H1 (cell line): ENCODE results near the gene RBMX2. TPM values are rescaled to one million over a fixed set of nuclear protein-coding genes. Genes with fewer than 3 reads are reported as not detected.

Source experiments
- CTCF ChIA-PET: fragments of 300-600 bp; sonication (Branson Sonifier 250); formaldehyde crosslinking; loops from one replicate; lab custom pipeline; 2021; ENCODE audit not compliant: partially characterized antibody; lab: Charles Lee
- POLR2A ChIA-PET: fragments of 300-600 bp; sonication (Branson Sonifier 250); formaldehyde crosslinking; loops from one replicate; lab custom pipeline; 2021; ENCODE audit warnings: inconsistent platforms; ENCODE audit not compliant: partially characterized antibody; lab: Charles Lee
- DNase-seq, 2 experiments: peaks; one replicate each; pipeline versions ENCODE4 v3.0.0 to v3.0.0-alpha.2; 2010 to 2022; ENCODE audit warnings: low spot score in 2 of 2, low read depth in 1 of 2, mixed read lengths in 1 of 2
- FAIRE-seq: peaks from 2 replicates; lab custom pipeline; 2011; peaks lifted over from hg19 to GRCh38; lab: Jason Lieb, UNC
- H2AFZ ChIP-seq: 2 replicates; pipeline ENCODE4 v1.8.1; 2012; ENCODE audit warnings: low read length, inconsistent platforms
- H2AK5ac ChIP-seq: 2 replicates; pipeline ENCODE4 v1.6.1; 2013; ENCODE audit warnings: low read depth, low read length
- H2BK120ac ChIP-seq: replicated peaks from 2 replicates; pipeline ENCODE3; 2013; ENCODE audit warnings: low read depth, low read length, inconsistent platforms
- H2BK12ac ChIP-seq: 2 replicates; pipeline ENCODE4 v1.6.1; 2013; ENCODE audit warnings: low read depth, low read length
- H2BK15ac ChIP-seq: 2 replicates; pipeline ENCODE4 v1.6.1; 2013; ENCODE audit warnings: low read length
- H2BK20ac ChIP-seq: 2 replicates; pipeline ENCODE4 v1.6.1; 2013; ENCODE audit warnings: low read length
- H2BK5ac ChIP-seq: 2 replicates; pipeline ENCODE4 v1.6.1; 2013; ENCODE audit warnings: low read depth, low read length
- H3K14ac ChIP-seq: 2 replicates; pipeline ENCODE4 v1.6.1; 2013; ENCODE audit warnings: inconsistent platforms; ENCODE audit not compliant: insufficient read length
- H3K18ac ChIP-seq: 2 replicates; pipeline ENCODE4 v1.6.1; 2013; ENCODE audit warnings: low read length; ENCODE audit errors: extremely low read depth
- H3K23ac ChIP-seq: 2 replicates; pipeline ENCODE4 v1.6.1; 2013; ENCODE audit warnings: inconsistent platforms; ENCODE audit not compliant: insufficient read length
- H3K23me2 ChIP-seq: 2 replicates; pipeline ENCODE4 v1.6.1; 2013; ENCODE audit warnings: low read depth, low read length
- H3K27ac ChIP-seq: 2 replicates; pipeline ENCODE4 v1.6.1; 2011; ENCODE audit warnings: low read depth, low read length, inconsistent platforms
- H3K27me3 ChIP-seq, 4 experiments: replicated peaks in 1 of 4; 1 replicate in 1 of 4; 2 replicates in 3 of 4; pipeline versions ENCODE4 v1.6.1 to v1.8.1; 2011 to 2013; ENCODE audit warnings: low read length in 3 of 4, mild to moderate bottlenecking in 3 of 4, inconsistent platforms in 2 of 4, mixed read lengths in 2 of 4, moderate library complexity in 1 of 4; ENCODE audit not compliant: control insufficient read depth in 3 of 4, insufficient read depth in 3 of 4; ENCODE audit errors: extremely low read depth in 1 of 4
- H3K36me3 ChIP-seq, 4 experiments: 2 replicates each; pipeline versions ENCODE4 v1.6.1 to v1.8.1; 2011 to 2013; ENCODE audit warnings: mild to moderate bottlenecking in 4 of 4, low read length in 3 of 4, moderate library complexity in 2 of 4, control low read depth in 1 of 4, inconsistent platforms in 1 of 4; ENCODE audit not compliant: insufficient read depth in 4 of 4, control insufficient read depth in 2 of 4
- H3K4ac ChIP-seq: replicated peaks from 2 replicates; pipeline ENCODE3; 2013; ENCODE audit warnings: low read length, low read depth, mixed read lengths, inconsistent platforms; ENCODE audit not compliant: insufficient read length
- H3K4me1 ChIP-seq, 4 experiments: replicated peaks in 1 of 4; 1 replicate in 1 of 4; 2 replicates in 3 of 4; pipeline versions ENCODE4 v1.6.1 to v1.8.1; 2011 to 2013; ENCODE audit warnings: low read length in 3 of 4, inconsistent platforms in 2 of 4, mixed read lengths in 1 of 4; ENCODE audit not compliant: insufficient read depth in 4 of 4, control insufficient read depth in 3 of 4
- H3K4me2 ChIP-seq, 2 experiments: 2 replicates each; pipeline versions ENCODE4 v1.6.1 to v1.8.1; 2011 to 2013; ENCODE audit warnings: low read depth in 2 of 2, low read length in 2 of 2, control low read depth in 1 of 2, inconsistent platforms in 1 of 2, mild to moderate bottlenecking in 1 of 2; ENCODE audit not compliant: insufficient read depth in 1 of 2
- H3K4me3 ChIP-seq, 4 experiments: fragments of 200-600, 300-600 bp in 1 of 4; sonication (generic), shearing (Covaris generic), sonication (Bioruptor Twin) in 1 of 4; 2 replicates each; pipeline versions ENCODE4 v1.5.1 to v1.8.1; 2011 to 2016; ENCODE audit warnings: low read length in 4 of 4, low read depth in 3 of 4, control low read depth in 2 of 4, inconsistent platforms in 2 of 4, mild to moderate bottlenecking in 2 of 4, mixed read lengths in 1 of 4, moderate library complexity in 1 of 4; ENCODE audit not compliant: insufficient read depth in 2 of 4; ENCODE audit errors: extremely low read depth in 1 of 4
- H3K56ac ChIP-seq: replicated peaks from 2 replicates; pipeline ENCODE3; 2013; ENCODE audit warnings: low read depth, mild to moderate bottlenecking, mixed read lengths, low read length, inconsistent platforms; ENCODE audit not compliant: insufficient read length
- H3K79me1 ChIP-seq: 2 replicates; pipeline ENCODE4 v1.6.1; 2013; ENCODE audit warnings: low read depth, low read length, control low read depth
- H3K79me2 ChIP-seq, 2 experiments: 2 replicates each; pipeline versions ENCODE4 v1.6.1 to v1.8.1; 2012 to 2013; ENCODE audit warnings: low read length in 2 of 2, mild to moderate bottlenecking in 2 of 2, inconsistent platforms in 1 of 2; ENCODE audit not compliant: insufficient read depth in 2 of 2, control insufficient read depth in 1 of 2
- H3K9ac ChIP-seq, 4 experiments: replicated peaks in 1 of 4; 1 replicate in 1 of 4; 2 replicates in 3 of 4; pipeline versions ENCODE4 v1.6.1 to v1.8.1; 2011 to 2013; ENCODE audit warnings: low read depth in 3 of 4, low read length in 3 of 4, control low read depth in 2 of 4, mild to moderate bottlenecking in 2 of 4, moderate library complexity in 2 of 4, inconsistent platforms in 1 of 4; ENCODE audit errors: extremely low read depth in 1 of 4
- H3K9me3 ChIP-seq, 2 experiments: 2 replicates each; pipeline versions ENCODE4 v1.6.1 to v1.8.1; 2012 to 2013; ENCODE audit warnings: mild to moderate bottlenecking in 2 of 2, moderate library complexity in 2 of 2, control low read depth in 1 of 2, inconsistent platforms in 1 of 2, low read depth in 1 of 2, low read length in 1 of 2, mixed read lengths in 1 of 2; ENCODE audit not compliant: insufficient read depth in 2 of 2
- H4K20me1 ChIP-seq, 2 experiments: replicated peaks in 1 of 2; 2 replicates each; pipeline versions ENCODE3 to v1.8.1; 2011 to 2013; ENCODE audit warnings: inconsistent platforms in 2 of 2, low read length in 2 of 2, mild to moderate bottlenecking in 1 of 2; ENCODE audit not compliant: insufficient read depth in 2 of 2, control insufficient read depth in 1 of 2
- H4K5ac ChIP-seq: 2 replicates; pipeline ENCODE4 v1.6.1; 2013; ENCODE audit warnings: low read length, low read depth, mixed read lengths, inconsistent platforms; ENCODE audit not compliant: insufficient read length
- H4K8ac ChIP-seq: 2 replicates; pipeline ENCODE4 v1.8.0; 2013; ENCODE audit warnings: mild to moderate bottlenecking, moderate library complexity, low read length, inconsistent platforms; ENCODE audit not compliant: insufficient read depth; ENCODE audit errors: extremely low read depth
- H4K91ac ChIP-seq: replicated peaks from 2 replicates; pipeline ENCODE3; 2013; ENCODE audit warnings: low read length, mixed read lengths, inconsistent platforms; ENCODE audit not compliant: insufficient read length
- ASH2L ChIP-seq: fragments of 200-600, 300-600 bp; sonication (generic); IDR thresholded peaks from one replicate; pipeline ENCODE4 v1.7.1; 2017; ENCODE audit warnings: low read length
- ATF2 ChIP-seq: IDR thresholded peaks from 2 replicates; pipeline ENCODE4 v1.6.1; 2012; ENCODE audit warnings: low read length, inconsistent platforms
- BCL11A ChIP-seq, 2 experiments: IDR thresholded peaks; one replicate each; pipeline ENCODE4 v1.6.1; 2011; ENCODE audit warnings: low read depth in 2 of 2, low read length in 2 of 2, mild to moderate bottlenecking in 2 of 2
- BRCA1 ChIP-seq: IDR thresholded peaks from 2 replicates; pipeline ENCODE4 v1.6.1; 2012; ENCODE audit warnings: low read depth, low read length, improper control_type of control experiment
- CBX5 ChIP-seq: fragments of 300-800, 300-1000 bp; sonication (generic); IDR thresholded peaks from 2 replicates; pipeline ENCODE4 v1.7.1; 2016; ENCODE audit warnings: antibody characterized with exemption, low read length, low read depth
- CHD1 ChIP-seq: IDR thresholded peaks from 2 replicates; pipeline ENCODE4 v1.6.1; 2012; ENCODE audit warnings: low read depth, low read length, improper control_type of control experiment
- EGR1 ChIP-seq: IDR thresholded peaks from 2 replicates; pipeline ENCODE4 v1.6.1; 2011; ENCODE audit warnings: low read depth, low read length, borderline replicate concordance
- EP300 ChIP-seq, 2 experiments: IDR thresholded peaks; 1 replicate in 1 of 2; 2 replicates in 1 of 2; pipeline ENCODE4 v1.6.1; 2011 to 2012; ENCODE audit warnings: low read depth in 2 of 2, low read length in 2 of 2, mild to moderate bottlenecking in 2 of 2, borderline replicate concordance in 1 of 2, inconsistent platforms in 1 of 2, moderate library complexity in 1 of 2
- KDM4A ChIP-seq: IDR thresholded peaks from one replicate; pipeline ENCODE4 v1.7.1; 2012; ENCODE audit warnings: low read depth, mild to moderate bottlenecking, moderate library complexity, low read length, inconsistent platforms; ENCODE audit not compliant: severe bottlenecking
- NANOG ChIP-seq: IDR thresholded peaks from 2 replicates; pipeline ENCODE4 v1.6.1; 2011; ENCODE audit warnings: low read length, low read depth, mild to moderate bottlenecking, inconsistent platforms; ENCODE audit not compliant: insufficient read depth, poor library complexity, severe bottlenecking
- POLR2A ChIP-seq, 2 experiments: IDR thresholded peaks; 1 replicate in 1 of 2; 2 replicates in 1 of 2; pipeline ENCODE4 v1.6.1; 2011; ENCODE audit warnings: low read depth in 2 of 2, low read length in 2 of 2, mild to moderate bottlenecking in 2 of 2; ENCODE audit errors: control extremely low read depth in 1 of 2
- SP2 ChIP-seq: IDR thresholded peaks from 2 replicates; pipeline ENCODE4 v1.6.1; 2012; ENCODE audit warnings: mild to moderate bottlenecking, low read length, inconsistent platforms
- SP4 ChIP-seq: IDR thresholded peaks from 2 replicates; pipeline ENCODE4 v1.6.1; 2012; ENCODE audit warnings: low read length, inconsistent platforms
- YY1 ChIP-seq: IDR thresholded peaks from 2 replicates; pipeline ENCODE4 v1.6.1; 2011; ENCODE audit warnings: low read depth, mild to moderate bottlenecking, low read length
- WGBS, 2 experiments: shearing (Covaris generic) in 1 of 2; methylation state at CpG; one replicate each; pipeline versions ENCODE4 v1.1.6 to v1.1.7; 2013 to 2015; ENCODE audit warnings: low lambda C conversion rate in 2 of 2, mixed read lengths in 2 of 2, inconsistent platforms in 1 of 2, low coverage in 1 of 2, missing lambda C conversion rate in 1 of 2; ENCODE audit not compliant: insufficient replicate concordance in 2 of 2, insufficient coverage in 1 of 2, insufficient read length in 1 of 2; ENCODE audit errors: extremely low coverage in 1 of 2, missing lambda C conversion rate in 1 of 2; 5-methylcytosine and 5-hydroxymethylcytosine counted together
- polyA plus RNA-seq, 7 experiments: library from polyadenylated mRNA; depleted of rRNA in 3 of 7; stranded (reverse) in 5 of 7; unstranded in 2 of 7; fragments of >200 nt in 5 of 7; fragments of 200-250 nt in 2 of 7; gene quantifications; 1 replicate in 5 of 7; 2 replicates in 1 of 7; 4 replicates in 1 of 7; pipeline versions ENCODE4 v1.2.1 to v1.2.3, GENCODE V29; 2011 to 2013; ENCODE audit warnings: missing spikeins in 2 of 7, mixed read lengths in 2 of 7
- total RNA-seq: library from RNA; stranded (reverse); fragmentation: NEBNext Ultra II Directional; extraction: Animal tissue kit (Norgen Biotek cat#: 25700); gene quantifications from 2 replicates; pipeline ENCODE4 v1.2.1, GENCODE V29; 2021

Gene RBMX2
- total and polyA plus RNA-seq, 2 of the 8 experiments (the other 6 are each of a cell fraction or from before 2014, with no cell fraction given), result 10.8 to 23.2 TPM

GRCh38 chrX:130413415-130413814, 11.6 kb downstream of the RBMX2 start:
- Histone ChIP-seq H4K8ac (no peak overlapping the region), H3K79me2 (no peaks in the 10 kb centered on the region), H3K79me1 (no peaks in the 10 kb centered on the region), H3K23ac (no peak overlapping the region), H3K4ac (no peak overlapping the region), H4K5ac (no peak overlapping the region), H3K56ac (no peak overlapping the region), H4K91ac (no peak overlapping the region), H3K14ac (no peak overlapping the region), H3K36me3 (peaks cover 2 to 12% (median 7%) of the 10 kb centered on the region in 4 experiments; a peak in 6 of 8 replicates), H2BK15ac (no peak overlapping the region), H3K4me2 (no peak overlapping the region), H3K4me1 (no peaks in the 10 kb centered on the region), H2BK120ac (no peak overlapping the region), H2AFZ (no peak overlapping the region), H3K9ac (no peak overlapping the region), H4K20me1 (no peaks in the 10 kb centered on the region), H2BK5ac (no peak overlapping the region), H2BK20ac (no peak overlapping the region), H3K23me2 (no peaks in the 10 kb centered on the region), H3K18ac (no peak overlapping the region), H3K27me3 (no peaks in the 10 kb centered on the region), H3K9me3 (no peaks in the 10 kb centered on the region), H2BK12ac (no peak overlapping the region), H3K27ac (no peak overlapping the region), H3K4me3 (no peak overlapping the region), H2AK5ac (no peak overlapping the region)
- no peak for DNase-seq
- 100% methylated on average over 1 of the region's 2 CpGs; no CpG with 5 or more reads in 1 of the 2 experiments for WGBS, 2 experiments
- ChIA-PET CTCF (no interaction called here), POLR2A (no interaction called here)
- no peak for FAIRE-seq
- TF ChIP-seq CBX5, result no peak
- no peak for TF ChIP-seq BRCA1
- no peak for TF ChIP-seq YY1
- TF ChIP-seq NANOG, result no peak
- TF ChIP-seq SP2, result no peak
- TF ChIP-seq KDM4A, result no peak
- TF ChIP-seq ATF2, result no peak
- no peak for TF ChIP-seq CHD1
- no peak for TF ChIP-seq EP300 (IDR thresholded peaks at IDR 0.05; ENCODE audit: borderline replicate concordance in 1 of 2, low read depth in 2 of 2, low read length in 2 of 2)
- TF ChIP-seq EGR1, result no peak
- no peak for TF ChIP-seq ASH2L
- TF ChIP-seq SP4, result no peak
- TF ChIP-seq POLR2A (IDR thresholded peaks at IDR 0.05; ENCODE audit: control extremely low read depth in 1 of 2, low read depth in 2 of 2, low read length in 2 of 2), result no peak
- TF ChIP-seq BCL11A (IDR thresholded peaks at IDR 0.05; ENCODE audit: low read depth in 2 of 2, low read length in 2 of 2), result no peak
